ENCODE measurements around the gene C17orf107. TPM values are rescaled to one million over a fixed set of nuclear protein-coding genes. Genes with fewer than 3 reads are reported as not detected.

The C17orf107 gene
- total RNA-seq, 1 donor from 2014 or later = not detected

DNA sequence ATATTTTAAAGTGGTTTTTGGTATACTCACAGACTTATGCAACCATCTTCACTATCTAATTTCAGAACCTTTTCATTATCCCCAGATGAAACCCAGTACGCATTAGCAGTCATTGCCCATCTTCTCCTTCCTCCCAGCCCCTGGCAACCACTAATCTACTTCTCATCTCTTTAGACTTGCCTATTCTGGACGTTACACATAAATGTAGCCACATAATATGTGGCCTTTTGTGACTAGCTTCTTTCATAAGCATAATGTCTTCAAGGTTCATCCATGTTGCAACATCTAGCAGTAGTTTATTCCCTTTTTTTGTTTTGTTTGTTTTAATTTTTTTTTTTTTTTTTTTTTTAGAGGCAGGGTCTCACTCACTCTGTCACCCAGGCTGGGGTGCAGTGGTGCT, 28.5 kb upstream of the C17orf107 start:
- no peak for DNase-seq (ENCODE audit: low spot score in 2 of 2)
- no peak overlapping the region for H3K27ac ChIP-seq
- H3K9me3 ChIP-seq = no peaks in the 10 kb centered on the region
- no peaks in the 10 kb centered on the region for H3K27me3 ChIP-seq
- TF ChIP-seq, protein P1, sequence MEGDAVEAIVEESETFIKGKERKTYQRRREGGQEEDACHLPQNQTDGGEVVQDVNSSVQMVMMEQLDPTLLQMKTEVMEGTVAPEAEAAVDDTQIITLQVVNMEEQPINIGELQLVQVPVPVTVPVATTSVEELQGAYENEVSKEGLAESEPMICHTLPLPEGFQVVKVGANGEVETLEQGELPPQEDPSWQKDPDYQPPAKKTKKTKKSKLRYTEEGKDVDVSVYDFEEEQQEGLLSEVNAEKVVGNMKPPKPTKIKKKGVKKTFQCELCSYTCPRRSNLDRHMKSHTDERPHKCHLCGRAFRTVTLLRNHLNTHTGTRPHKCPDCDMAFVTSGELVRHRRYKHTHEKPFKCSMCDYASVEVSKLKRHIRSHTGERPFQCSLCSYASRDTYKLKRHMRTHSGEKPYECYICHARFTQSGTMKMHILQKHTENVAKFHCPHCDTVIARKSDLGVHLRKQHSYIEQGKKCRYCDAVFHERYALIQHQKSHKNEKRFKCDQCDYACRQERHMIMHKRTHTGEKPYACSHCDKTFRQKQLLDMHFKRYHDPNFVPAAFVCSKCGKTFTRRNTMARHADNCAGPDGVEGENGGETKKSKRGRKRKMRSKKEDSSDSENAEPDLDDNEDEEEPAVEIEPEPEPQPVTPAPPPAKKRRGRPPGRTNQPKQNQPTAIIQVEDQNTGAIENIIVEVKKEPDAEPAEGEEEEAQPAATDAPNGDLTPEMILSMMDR (IDR thresholded peaks at IDR 0.05) = no peak
- no peak overlapping the region for H3K4me3 ChIP-seq
- no peaks in the 10 kb centered on the region for H3K36me3 ChIP-seq
- no peaks in the 10 kb centered on the region for H3K4me1 ChIP-seq
- intact Hi-C loops (cut with DNase I) = no loop called here

DNA sequence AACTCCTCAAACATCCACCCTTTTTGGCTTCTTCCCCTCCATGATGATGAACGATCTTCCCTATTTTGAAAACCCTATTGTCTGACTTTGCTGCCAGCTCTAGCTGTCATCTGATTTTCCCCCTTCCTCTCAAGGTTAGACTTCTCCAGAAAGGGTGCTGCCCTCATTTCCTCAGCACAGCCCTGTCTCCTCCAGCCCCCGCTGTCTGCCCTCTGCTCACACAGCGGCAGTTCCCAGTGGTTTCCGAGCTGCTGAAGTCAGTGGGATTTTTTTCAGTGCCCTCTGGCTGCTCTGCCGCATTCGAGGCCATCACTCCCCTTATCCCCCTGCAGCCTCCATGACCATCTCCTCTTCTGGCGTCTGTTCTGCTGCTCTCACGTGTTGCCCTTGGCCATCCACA, 26.6 kb upstream of the C17orf107 start:
- H3K27ac ChIP-seq = no peak overlapping the region
- TF ChIP-seq, protein P1 (IDR thresholded peaks at IDR 0.05) = no peak
- H3K4me1 ChIP-seq = no peaks in the 10 kb centered on the region
- H3K27me3 ChIP-seq = no peaks in the 10 kb centered on the region
- intact Hi-C loops (cut with DNase I) = no loop called here
- no peaks in the 10 kb centered on the region for H3K36me3 ChIP-seq
- H3K9me3 ChIP-seq = no peaks in the 10 kb centered on the region
- DNase-seq (ENCODE audit: low spot score in 2 of 2) = no peak
- no peak overlapping the region for H3K4me3 ChIP-seq

DNA sequence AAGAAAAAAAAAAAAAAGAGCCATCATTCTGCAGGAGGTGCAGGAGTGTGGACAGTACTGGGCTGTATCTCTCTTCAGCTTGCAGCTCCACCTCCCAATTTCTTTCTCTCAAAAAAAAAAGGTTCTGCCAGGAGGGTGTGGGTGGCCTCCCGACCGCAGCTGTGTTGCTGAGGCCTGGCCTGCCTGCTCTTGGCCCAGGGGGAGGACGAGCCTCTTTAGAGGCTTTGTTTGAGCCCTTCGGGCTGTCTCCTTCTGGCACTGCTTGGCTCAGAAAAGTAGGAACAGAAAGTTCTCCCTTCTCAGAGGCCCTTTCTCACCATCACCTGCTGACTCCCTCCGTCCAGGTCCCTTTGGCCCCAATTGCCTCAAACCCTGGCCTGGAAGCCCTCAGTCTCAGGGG, 22.2 kb upstream of the C17orf107 start:
- intact Hi-C loops (cut with DNase I) = no loop called here
- TF ChIP-seq, protein P1 (IDR thresholded peaks at IDR 0.05) = no peak

DNA sequence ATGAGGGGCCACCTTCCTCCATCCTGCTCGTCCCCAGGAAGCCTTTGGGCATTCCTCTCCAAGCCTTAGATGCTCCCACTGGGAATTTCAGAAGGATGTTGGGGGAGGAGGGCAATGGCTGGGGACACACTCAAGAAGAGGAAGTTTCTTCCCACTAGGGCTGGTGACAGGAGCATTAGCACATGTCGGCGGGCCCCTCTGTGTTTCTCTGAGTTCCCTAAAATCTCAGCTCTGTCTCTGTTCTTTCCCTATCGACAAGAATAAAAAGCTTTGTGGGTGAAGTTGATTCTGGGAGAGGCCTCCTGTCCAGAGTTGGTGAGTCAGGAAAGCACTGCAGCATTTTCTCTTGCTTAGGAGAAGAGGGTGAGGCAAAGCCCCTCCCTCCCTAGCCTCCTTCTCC, 19.7 kb upstream of the C17orf107 start:
- Histone ChIP-seq H3K9me3 (no peaks in the 10 kb centered on the region), H3K36me3 (peaks cover 19 to 25% of the 10 kb centered on the region in 2 donors), H3K27ac (no peak overlapping the region), H3K27me3 (no peaks in the 10 kb centered on the region), H3K4me1 (no peaks in the 10 kb centered on the region), H3K4me3 (no peak overlapping the region)
- intact Hi-C loops (cut with DNase I) = no loop called here
- TF ChIP-seq, protein P1 (IDR thresholded peaks at IDR 0.05) = no peak
- DNase-seq (ENCODE audit: low spot score in 2 of 2) = no peak

More for the DNA sequence above, 22.2 kb upstream of the C17orf107 start:
- Histone ChIP-seq H3K36me3 (peaks cover 13 to 17% of the 10 kb centered on the region in 2 donors), H3K9me3 (no peaks in the 10 kb centered on the region), H3K27ac (no peak overlapping the region), H3K27me3 (no peaks in the 10 kb centered on the region), H3K4me1 (no peaks in the 10 kb centered on the region), H3K4me3 (no peak overlapping the region)
- no peak for DNase-seq (ENCODE audit: low spot score in 2 of 2)

DNA sequence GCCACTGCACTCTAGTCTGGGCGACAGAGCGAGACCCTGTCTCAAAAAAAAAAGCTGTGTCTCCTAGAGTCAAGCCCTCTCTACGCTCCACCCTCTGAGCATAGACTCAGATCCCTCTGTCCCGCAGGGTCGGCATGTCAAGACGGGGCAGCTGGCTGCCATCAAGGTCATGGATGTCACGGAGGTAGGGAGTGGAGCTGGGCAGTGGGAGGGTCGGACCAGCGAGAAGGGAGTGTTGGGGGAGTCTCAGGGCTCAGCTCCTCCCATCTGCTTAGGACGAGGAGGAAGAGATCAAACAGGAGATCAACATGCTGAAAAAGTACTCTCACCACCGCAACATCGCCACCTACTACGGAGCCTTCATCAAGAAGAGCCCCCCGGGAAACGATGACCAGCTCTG, 18.5 kb upstream of the C17orf107 start:
- intact Hi-C loops (cut with DNase I) = loop anchor here (5.0 kb wide), 1 partner anchor 44 kb away; no protein-coding TSS in a partner anchor

More for the DNA sequence above, 18.5 kb upstream of the C17orf107 start:
- Histone ChIP-seq H3K27me3 (no peaks in the 10 kb centered on the region), H3K9me3 (no peaks in the 10 kb centered on the region), H3K36me3 (peaks cover 29 to 37% of the 10 kb centered on the region in 2 donors), H3K4me3 (no peak overlapping the region), H3K27ac (no peak overlapping the region), H3K4me1 (no peaks in the 10 kb centered on the region)
- DNase-seq (ENCODE audit: low spot score in 2 of 2) = no peak
- TF ChIP-seq, protein P1 (IDR thresholded peaks at IDR 0.05) = no peak
